GM12878 (cell line): ENCODE measurements around the gene NUMB. TPM values are rescaled to one million over a fixed set of nuclear protein-coding genes. Genes with fewer than 3 reads are reported as not detected.

ENCODE experiments used
- ATAC-seq: fragments of 200-7000 bp; cut with Tn5 transposase; 3 replicates; pipeline ENCODE4 v1.9.1; 2020; ENCODE audit warnings: mild to moderate bottlenecking, moderate library complexity
- BruUV-seq: library from RNA; stranded (reverse); fragments of 400-500 nt; replicated peaks from 2 replicates; lab custom pipeline; 2021; lab: Mats Ljungman, UMichigan
- CTCF ChIA-PET: fragments of 300-600 bp; sonication (Branson Sonifier 250); formaldehyde crosslinking; extraction: SDS; loops from one replicate; lab custom pipeline; 2021; ENCODE audit warnings: inconsistent platforms; lab: Yijun Ruan, JAX
- POLR2A ChIA-PET: fragments of 350-600 bp; formaldehyde crosslinking; extraction: SDS; loops from one replicate; lab custom pipeline; 2021; ENCODE audit warnings: inconsistent platforms; lab: Charles Lee
- RAD21 ChIA-PET: fragments of 300-600 bp; sonication (Branson Sonifier 250); formaldehyde crosslinking; loops from one replicate; lab custom pipeline; 2023; ENCODE audit warnings: antibody characterized with exemption; ENCODE audit not compliant: unreplicated experiment; lab: Charles Lee
- SMC1A ChIA-PET: fragments of 300-600 bp; sonication (Branson Sonifier 250); formaldehyde crosslinking; loops from one replicate; lab custom pipeline; 2023; ENCODE audit not compliant: unreplicated experiment, uncharacterized antibody; lab: Charles Lee
- DNase-seq: peaks from one replicate; pipeline ENCODE4 v3.0.0-alpha.2; 2011; ENCODE audit warnings: low read depth, low spot score
- FAIRE-seq: peaks from 3 replicates; lab custom pipeline; 2011; peaks lifted over from hg19 to GRCh38; lab: Jason Lieb, UNC
- H2AFZ ChIP-seq: 2 replicates; pipeline ENCODE4 v1.6.0; 2011; ENCODE audit warnings: low read depth, low read length, control low read depth; ENCODE audit not compliant: control insufficient read depth
- H3K27ac ChIP-seq: 2 replicates; pipeline ENCODE4 v1.5.1; 2011; ENCODE audit warnings: control low read depth; ENCODE audit not compliant: control insufficient read depth, insufficient read depth
- H3K27me3 ChIP-seq, 2 experiments: replicated peaks in 1 of 2; 2 replicates each; pipeline versions ENCODE4 v1.6.0 to v1.6.1; 2011; ENCODE audit warnings: low read length in 1 of 2; ENCODE audit not compliant: control insufficient read depth in 2 of 2, insufficient read depth in 2 of 2
- H3K36me3 ChIP-seq, 2 experiments: 2 replicates each; pipeline ENCODE4 v1.5.1; 2011; ENCODE audit warnings: low read length in 1 of 2; ENCODE audit not compliant: control insufficient read depth in 2 of 2, insufficient read depth in 2 of 2
- H3K4me1 ChIP-seq: 2 replicates; pipeline ENCODE4 v1.6.1; 2011; ENCODE audit warnings: mild to moderate bottlenecking, low read length, moderate library complexity, mixed read lengths; ENCODE audit not compliant: control insufficient read depth, insufficient read depth
- H3K4me2 ChIP-seq: 2 replicates; pipeline ENCODE4 v1.6.0; 2011; ENCODE audit warnings: control low read depth; ENCODE audit not compliant: control insufficient read depth, insufficient read depth
- H3K4me3 ChIP-seq: fragments of 200-600 bp; sonication (generic); 2 replicates; pipeline ENCODE4 v1.5.1; 2016
- H3K79me2 ChIP-seq: 2 replicates; pipeline ENCODE4 v1.6.0; 2011; ENCODE audit warnings: low read length; ENCODE audit not compliant: control insufficient read depth, insufficient read depth
- H3K9ac ChIP-seq: 2 replicates; pipeline ENCODE4 v1.8.0; 2011; ENCODE audit warnings: low read length, control low read depth, mixed read lengths; ENCODE audit not compliant: control insufficient read depth, insufficient read depth
- H3K9me3 ChIP-seq: replicated peaks from 3 replicates; pipeline ENCODE4 v1.5.1; 2011; ENCODE audit warnings: mild to moderate bottlenecking, low read length; ENCODE audit not compliant: control insufficient read depth, insufficient read depth
- H4K20me1 ChIP-seq: 2 replicates; pipeline ENCODE4 v1.6.0; 2011; ENCODE audit not compliant: control insufficient read depth, insufficient read depth
- BCL11A ChIP-seq: IDR thresholded peaks from 2 replicates; pipeline ENCODE4 v1.6.1; 2011; ENCODE audit warnings: low read depth, low read length
- CBFB ChIP-seq: IDR thresholded peaks from 2 replicates; pipeline ENCODE4 v1.6.1; 2016; ENCODE audit warnings: antibody characterized with exemption, low read depth
- CBX3 ChIP-seq: fragments of 200-600 bp; sonication (generic); IDR thresholded peaks from 2 replicates; pipeline ENCODE4 v1.6.1; 2016; ENCODE audit warnings: low read depth, borderline replicate concordance
- ESRRA ChIP-seq: IDR thresholded peaks from 2 replicates; pipeline ENCODE4 v1.6.1; 2012; ENCODE audit warnings: mild to moderate bottlenecking, low read length, improper control_type of control experiment
- ETV6 ChIP-seq, 2 experiments: fragments of 450-650 bp in 1 of 2; IDR thresholded peaks in 1 of 2; conservative IDR thresholded peaks in 1 of 2; 2 replicates each; pipeline ENCODE4 v1.6.1; 2014; ENCODE audit warnings: antibody characterized with exemption in 1 of 2, borderline replicate concordance in 1 of 2, low read depth in 1 of 2, mild to moderate bottlenecking in 1 of 2, moderate library complexity in 1 of 2
- FOS ChIP-seq: IDR thresholded peaks from 3 replicates; pipeline ENCODE4 v1.6.1; 2011; ENCODE audit warnings: borderline replicate concordance; ENCODE audit not compliant: insufficient read length; ENCODE audit errors: extremely low read depth
- IKZF1 ChIP-seq: fragments of 450-650 bp; conservative IDR thresholded peaks from 2 replicates; pipeline ENCODE4 v1.6.1; 2017; ENCODE audit warnings: antibody characterized with exemption, mild to moderate bottlenecking
- JUND ChIP-seq: IDR thresholded peaks from 2 replicates; pipeline ENCODE4 v1.6.1; 2012; ENCODE audit warnings: low read depth, mild to moderate bottlenecking, low read length, improper control_type of control experiment, moderate library complexity
- MEF2B ChIP-seq: fragments of 450-650 bp; IDR thresholded peaks from 2 replicates; pipeline ENCODE4 v1.6.1; 2018; ENCODE audit warnings: mild to moderate bottlenecking, moderate library complexity; ENCODE audit not compliant: partially characterized antibody, poor library complexity, severe bottlenecking
- MYB ChIP-seq: fragments of 150-350 bp; IDR thresholded peaks from 2 replicates; pipeline ENCODE4 v1.6.1; 2014; ENCODE audit warnings: mild to moderate bottlenecking, low read depth, low read length, borderline replicate concordance
- SPI1 ChIP-seq: IDR thresholded peaks from 2 replicates; pipeline ENCODE4 v1.6.1; 2011; ENCODE audit warnings: low read depth, mild to moderate bottlenecking, low read length, moderate library complexity, borderline replicate concordance; ENCODE audit not compliant: insufficient read depth
- SUZ12 ChIP-seq: fragments of 200-600 bp; sonication (generic); IDR thresholded peaks from one replicate; pipeline ENCODE4 v1.6.1; 2018; ENCODE audit warnings: antibody characterized with exemption, mild to moderate bottlenecking; ENCODE audit not compliant: unreplicated experiment
- WGBS: methylation state at CpG from one replicate; pipeline ENCODE4 v1.1.6; 2016; ENCODE audit warnings: low lambda C conversion rate; ENCODE audit not compliant: insufficient replicate concordance, insufficient coverage; ENCODE audit errors: missing lambda C conversion rate; 5-methylcytosine and 5-hydroxymethylcytosine counted together
- in situ Hi-C: fragments of 300-500 bp; cut with MboI; formaldehyde crosslinking; loops from 9 replicates; pipeline ENCODE4 v1.14.3; 2018; ENCODE audit warnings: mixed read lengths
- intact Hi-C: fragments of 100-400 bp; cut with micrococcal nuclease; formaldehyde crosslinking; loops from one replicate; pipeline ENCODE4 v1.14.2; 2022; ENCODE audit not compliant: unreplicated experiment
- polyA plus RNA-seq, 11 experiments: library from polyadenylated mRNA; depleted of rRNA in 4 of 11; unstranded in 6 of 11; stranded (reverse) in 5 of 11; fragments of >200 nt; fragmentation: Nextera tagmentation in 4 of 11; fragmentation: Illumina TruSeq in 1 of 11; extraction: Ambion mirVana in 4 of 11; extraction: Trizol in 1 of 11; gene quantifications; 1 replicate in 1 of 11; 2 replicates in 10 of 11; pipeline versions ENCODE4 v1.2.1 to v1.2.3, GENCODE V29; 2011 to 2016; ENCODE audit warnings: inconsistent platforms in 2 of 11, missing spikeins in 2 of 11, low read depth in 1 of 11
- total RNA-seq, 4 experiments: library from RNA; depleted of rRNA in 3 of 4; stranded (reverse); fragments of >200 nt in 3 of 4; fragmentation: Illumina TruSeq in 1 of 4; extraction: Trizol in 1 of 4; gene quantifications; 2 replicates each; pipeline versions ENCODE4 v1.2.1 to v1.2.3, GENCODE V29; 2013 to 2021
- TF ChIP-seq, protein P1 (sequence below): fragments of 150-350 bp; IDR thresholded peaks from 2 replicates; pipeline ENCODE4 v1.6.1; 2016; ENCODE audit warnings: low read depth, low read length
- TF ChIP-seq, protein P2 (sequence below): fragments of 450-650 bp; formaldehyde crosslinking; IDR thresholded peaks from 2 replicates; pipeline ENCODE4 v1.4.0; 2020; ENCODE audit warnings: mild to moderate bottlenecking, moderate library complexity

NUMB gene
- total and polyA plus RNA-seq, 10 of the 15 experiments (the other 5 are each of a cell fraction or from before 2014, with no cell fraction given): 22.0 to 147 (median 48.9) TPM

DNA sequence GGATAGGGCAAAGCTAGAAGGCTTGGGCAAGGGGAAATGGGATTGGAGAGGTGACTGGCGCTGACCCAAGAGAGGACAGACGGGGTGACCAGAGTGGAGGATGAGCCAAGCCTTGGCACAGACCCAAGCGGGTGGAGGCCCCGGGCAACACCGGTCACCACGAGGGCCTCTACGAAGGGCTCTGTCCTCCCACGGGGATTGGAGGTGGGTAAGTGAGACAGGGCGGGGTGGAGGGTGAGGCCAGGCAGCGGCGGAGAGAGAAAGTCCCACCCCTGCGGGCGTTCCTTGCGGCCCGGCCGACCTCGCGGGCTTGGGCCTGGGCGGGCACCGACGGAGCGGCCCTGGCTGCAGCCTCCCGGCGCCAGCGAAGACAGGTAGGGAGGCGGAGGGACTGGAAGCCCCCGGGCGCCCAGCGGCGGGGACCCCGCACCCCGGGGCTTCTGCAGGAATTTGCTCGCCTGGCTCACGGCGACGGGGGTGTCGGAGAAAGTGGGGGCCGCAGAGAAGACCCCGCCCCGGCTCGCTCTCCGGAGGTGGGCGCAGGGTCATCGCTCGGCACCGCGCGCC, 221.0 kb downstream of the NUMB start, which contains the start of gene PAPLN:
Gene PAPLN, plus strand, starts transcription at position 288 of the 567 bp plus-strand sequence. CDS start 2,273 bp downstream, outside the sequence.
- ATAC-seq (peak; percentile 65), FAIRE-seq (no peak), DNase-seq (no peak)
- Histone ChIP-seq H3K27me3 (peaks cover 8 to 26% of the 10 kb centered on the region in 2 experiments), H4K20me1 (0 out of 2 replicates have a peak, but pooled peaks cover 4% of the 10 kb centered on the region), H3K4me2 (peak within 1 kb of the TSS; percentile 66), H2AFZ (no peak within 1 kb of the TSS; the same call in none of the 2 replicates), H3K9me3 (no peaks in the 10 kb centered on the region; the same call in 2 of the 3 replicates), H3K27ac (no peak within 1 kb of the TSS), H3K4me1 (peaks cover 34% of the 10 kb centered on the region), H3K4me3 (peak within 1 kb of the TSS; percentile 35; the same call in 1 of the 2 replicates), H3K79me2 (no peaks in the 10 kb centered on the region), H3K9ac (no peak within 1 kb of the TSS), H3K36me3 (no peaks in the 10 kb centered on the region)
- no TSS peak for BruUV-seq
- ChIA-PET RAD21 (interaction anchor here (1.6 kb wide), 1 partner anchor 58 kb away, joined by 3 read pairs; no protein-coding TSS in a partner anchor), CTCF (interaction anchor here (2.1 kb wide), 1 partner anchor 58 kb away, joined by 6 read pairs; no protein-coding TSS in a partner anchor), SMC1A (interaction anchor here (1.3 to 2.0 kb wide), 3 partner anchors 17 to 53 kb away, joined by 3 to 8 read pairs (median 3); no protein-coding TSS in a partner anchor), POLR2A (interaction anchor here (0.5 kb wide), 1 partner anchor 259 kb away, joined by 5 read pairs; no protein-coding TSS in a partner anchor)
- in situ Hi-C loops (no loop called here), intact Hi-C loops (no loop called here)
- 13% methylated on average over 27 of the region's 48 CpGs for WGBS
- TF ChIP-seq SPI1 (no peak), IKZF1 (peak; percentile 68), ETV6 (conservative IDR thresholded peaks at IDR 0.05 in 1 of 2, IDR thresholded peaks at IDR 0.05 in 1 of 2; ENCODE audit: borderline replicate concordance in 1 of 2, low read depth in 1 of 2) (no peak), MEF2B (peak; percentile 58), SUZ12 (peak; percentile 64), MYB (no peak), CBX3 (no peak), JUND (no peak), FOS (no peak), CBFB (no peak), ESRRA (no peak), BCL11A (no peak)
- TF ChIP-seq, protein P1, sequence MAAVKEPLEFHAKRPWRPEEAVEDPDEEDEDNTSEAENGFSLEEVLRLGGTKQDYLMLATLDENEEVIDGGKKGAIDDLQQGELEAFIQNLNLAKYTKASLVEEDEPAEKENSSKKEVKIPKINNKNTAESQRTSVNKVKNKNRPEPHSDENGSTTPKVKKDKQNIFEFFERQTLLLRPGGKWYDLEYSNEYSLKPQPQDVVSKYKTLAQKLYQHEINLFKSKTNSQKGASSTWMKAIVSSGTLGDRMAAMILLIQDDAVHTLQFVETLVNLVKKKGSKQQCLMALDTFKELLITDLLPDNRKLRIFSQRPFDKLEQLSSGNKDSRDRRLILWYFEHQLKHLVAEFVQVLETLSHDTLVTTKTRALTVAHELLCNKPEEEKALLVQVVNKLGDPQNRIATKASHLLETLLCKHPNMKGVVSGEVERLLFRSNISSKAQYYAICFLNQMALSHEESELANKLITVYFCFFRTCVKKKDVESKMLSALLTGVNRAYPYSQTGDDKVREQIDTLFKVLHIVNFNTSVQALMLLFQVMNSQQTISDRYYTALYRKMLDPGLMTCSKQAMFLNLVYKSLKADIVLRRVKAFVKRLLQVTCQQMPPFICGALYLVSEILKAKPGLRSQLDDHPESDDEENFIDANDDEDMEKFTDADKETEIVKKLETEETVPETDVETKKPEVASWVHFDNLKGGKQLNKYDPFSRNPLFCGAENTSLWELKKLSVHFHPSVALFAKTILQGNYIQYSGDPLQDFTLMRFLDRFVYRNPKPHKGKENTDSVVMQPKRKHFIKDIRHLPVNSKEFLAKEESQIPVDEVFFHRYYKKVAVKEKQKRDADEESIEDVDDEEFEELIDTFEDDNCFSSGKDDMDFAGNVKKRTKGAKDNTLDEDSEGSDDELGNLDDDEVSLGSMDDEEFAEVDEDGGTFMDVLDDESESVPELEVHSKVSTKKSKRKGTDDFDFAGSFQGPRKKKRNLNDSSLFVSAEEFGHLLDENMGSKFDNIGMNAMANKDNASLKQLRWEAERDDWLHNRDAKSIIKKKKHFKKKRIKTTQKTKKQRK: no peak
- TF ChIP-seq, protein P2, sequence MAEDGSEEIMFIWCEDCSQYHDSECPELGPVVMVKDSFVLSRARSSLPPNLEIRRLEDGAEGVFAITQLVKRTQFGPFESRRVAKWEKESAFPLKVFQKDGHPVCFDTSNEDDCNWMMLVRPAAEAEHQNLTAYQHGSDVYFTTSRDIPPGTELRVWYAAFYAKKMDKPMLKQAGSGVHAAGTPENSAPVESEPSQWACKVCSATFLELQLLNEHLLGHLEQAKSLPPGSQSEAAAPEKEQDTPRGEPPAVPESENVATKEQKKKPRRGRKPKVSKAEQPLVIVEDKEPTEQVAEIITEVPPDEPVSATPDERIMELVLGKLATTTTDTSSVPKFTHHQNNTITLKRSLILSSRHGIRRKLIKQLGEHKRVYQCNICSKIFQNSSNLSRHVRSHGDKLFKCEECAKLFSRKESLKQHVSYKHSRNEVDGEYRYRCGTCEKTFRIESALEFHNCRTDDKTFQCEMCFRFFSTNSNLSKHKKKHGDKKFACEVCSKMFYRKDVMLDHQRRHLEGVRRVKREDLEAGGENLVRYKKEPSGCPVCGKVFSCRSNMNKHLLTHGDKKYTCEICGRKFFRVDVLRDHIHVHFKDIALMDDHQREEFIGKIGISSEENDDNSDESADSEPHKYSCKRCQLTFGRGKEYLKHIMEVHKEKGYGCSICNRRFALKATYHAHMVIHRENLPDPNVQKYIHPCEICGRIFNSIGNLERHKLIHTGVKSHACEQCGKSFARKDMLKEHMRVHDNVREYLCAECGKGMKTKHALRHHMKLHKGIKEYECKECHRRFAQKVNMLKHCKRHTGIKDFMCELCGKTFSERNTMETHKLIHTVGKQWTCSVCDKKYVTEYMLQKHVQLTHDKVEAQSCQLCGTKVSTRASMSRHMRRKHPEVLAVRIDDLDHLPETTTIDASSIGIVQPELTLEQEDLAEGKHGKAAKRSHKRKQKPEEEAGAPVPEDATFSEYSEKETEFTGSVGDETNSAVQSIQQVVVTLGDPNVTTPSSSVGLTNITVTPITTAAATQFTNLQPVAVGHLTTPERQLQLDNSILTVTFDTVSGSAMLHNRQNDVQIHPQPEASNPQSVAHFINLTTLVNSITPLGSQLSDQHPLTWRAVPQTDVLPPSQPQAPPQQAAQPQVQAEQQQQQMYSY (CRISPR knock-in tag): no peak
